Fibroblast of the aortic adventitia (primary cell): ENCODE measurements around the gene MTG1. TPM values are rescaled to one million over a fixed set of nuclear protein-coding genes. Genes with fewer than 3 reads are reported as not detected.

Experiments used
- DNase-seq: peaks from one replicate; pipeline ENCODE4 v3.0.0-alpha.2; 2010; ENCODE audit warnings: low read depth
- H3K4me3 ChIP-seq: 2 replicates; pipeline ENCODE4 v1.5.1; 2011; ENCODE audit warnings: low read depth, mild to moderate bottlenecking, control low read depth, low read length, moderate library complexity
- CTCF ChIP-seq: IDR thresholded peaks from 2 replicates; pipeline ENCODE4 v1.5.1; 2011; ENCODE audit warnings: mild to moderate bottlenecking, low read length, control low read depth, inconsistent platforms; ENCODE audit not compliant: insufficient read depth
- total RNA-seq: library from RNA; depleted of rRNA; stranded (reverse); fragments of >200 nt; gene quantifications from 2 replicates; pipeline ENCODE4 v1.2.3, GENCODE V29; 2012; ENCODE audit warnings: low replicate concordance

MTG1 gene
- total RNA-seq, 1 donor = 25.4 TPM

GRCh38 chr10:133401981-133402725 is 8.2 kb downstream of the MTG1 start:
- H3K4me3 ChIP-seq = no peak overlapping the region
- DNase-seq = no peak
- no peak for TF ChIP-seq CTCF

- no peak overlapping the region for H3K4me3 ChIP-seq
- no peak for TF ChIP-seq CTCF
- DNase-seq = no peak
Measured at GRCh38 chr10:133403359-133403758, 9.4 kb downstream of the MTG1 start.

GRCh38 chr10:133403784-133404183 is 9.8 kb downstream of the MTG1 start:
- DNase-seq = no peak

GRCh38 chr10:133405272-133405671 is 11.3 kb downstream of the MTG1 start:
- no peak overlapping the region for H3K4me3 ChIP-seq
- no peak for DNase-seq
- TF ChIP-seq CTCF = no peak

More at GRCh38 chr10:133403784-133404183, 9.8 kb downstream of the MTG1 start:
- no peak for TF ChIP-seq CTCF
- no peak overlapping the region for H3K4me3 ChIP-seq

GRCh38 chr10:133405844-133406527 is 12.0 kb downstream of the MTG1 start:
- no peak overlapping the region for H3K4me3 ChIP-seq
- no peak for TF ChIP-seq CTCF
- DNase-seq = peak; percentile 7

- no peak overlapping the region for H3K4me3 ChIP-seq
- no peak for DNase-seq
- no peak for TF ChIP-seq CTCF
Measured at GRCh38 chr10:133411523-133412380, 17.8 kb downstream of the MTG1 start.
